Smooth muscle cell (in vitro differentiated cells): ENCODE measurements around the gene LY6G5B. TPM values are rescaled to one million over a fixed set of nuclear protein-coding genes. Genes with fewer than 3 reads are reported as not detected.
A peak's percentile ranks its signal among the peaks of the same experiment; 100 is the strongest.

Experiments
- DNase-seq: peaks from one replicate; lab custom pipeline; 2025; ENCODE audit not compliant: unreplicated experiment; lab: John Stamatoyannopoulos, UW
- H2AFZ ChIP-seq: fragments of 200-600 bp; sonication (generic); 2 replicates; pipeline ENCODE4 v1.6.0; 2016; ENCODE audit warnings: antibody characterized with exemption, low read depth, mild to moderate bottlenecking
- H3F3A ChIP-seq: fragments of 200-600 bp; sonication (generic); 2 replicates; pipeline ENCODE4 v1.6.0; 2017; ENCODE audit warnings: antibody characterized with exemption, low read depth
- H3K27ac ChIP-seq: fragments of 200-600 bp; sonication (generic); 2 replicates; pipeline ENCODE4 v1.5.1; 2016; ENCODE audit warnings: low read depth, mild to moderate bottlenecking
- H3K27me3 ChIP-seq: fragments of 200-600 bp; sonication (generic); 2 replicates; pipeline ENCODE4 v1.6.1; 2016; ENCODE audit warnings: low read depth, mild to moderate bottlenecking
- H3K36me3 ChIP-seq: fragments of 200-600 bp; sonication (generic); 2 replicates; pipeline ENCODE4 v1.5.1; 2016; ENCODE audit warnings: low read depth
- H3K4me1 ChIP-seq: fragments of 200-600 bp; sonication (generic); 2 replicates; pipeline ENCODE4 v1.5.1; 2016; ENCODE audit warnings: low read depth
- H3K4me2 ChIP-seq: fragments of 200-600 bp; sonication (generic); 2 replicates; pipeline ENCODE4 v1.6.0; 2016; ENCODE audit warnings: mild to moderate bottlenecking
- H3K4me3 ChIP-seq: fragments of 200-600 bp; sonication (generic); 2 replicates; pipeline ENCODE4 v1.5.1; 2016; ENCODE audit warnings: mild to moderate bottlenecking
- H3K79me2 ChIP-seq: fragments of 200-600 bp; sonication (generic); 2 replicates; pipeline ENCODE4 v1.6.0; 2016; ENCODE audit warnings: low read depth, mild to moderate bottlenecking
- H3K9ac ChIP-seq: fragments of 200-600 bp; sonication (generic); 2 replicates; pipeline ENCODE4 v1.6.0; 2016; ENCODE audit warnings: low read depth
- H3K9me3 ChIP-seq: fragments of 200-600 bp; sonication (generic); replicated peaks from 2 replicates; pipeline ENCODE4 v1.5.1; 2016; ENCODE audit warnings: low read depth
- H4K20me1 ChIP-seq: fragments of 200-600 bp; sonication (generic); 2 replicates; pipeline ENCODE4 v1.6.0; 2016; ENCODE audit warnings: low read depth
- CTCF ChIP-seq: fragments of 200-600 bp; sonication (generic); IDR thresholded peaks from 2 replicates; pipeline ENCODE4 v1.5.1; 2017; ENCODE audit warnings: borderline replicate concordance, mild to moderate bottlenecking, antibody characterized with exemption; ENCODE audit not compliant: insufficient read depth, poor library complexity, severe bottlenecking
- WGBS: methylation state at CpG from one replicate; pipeline ENCODE4 v1.1.7; 2016; ENCODE audit warnings: low lambda C conversion rate; 5-methylcytosine and 5-hydroxymethylcytosine counted together
- polyA plus RNA-seq: library from polyadenylated mRNA; unstranded; fragments of >200 nt; fragmentation: Nextera tagmentation; extraction: Ambion mirVana; gene quantifications from 2 replicates; pipeline ENCODE4 v1.2.1, GENCODE V29; 2016
- total RNA-seq: library from RNA; depleted of rRNA; stranded (reverse); fragments of >200 nt; gene quantifications from 2 replicates; pipeline ENCODE4 v1.2.3, GENCODE V29; 2014

LY6G5B gene
- total and polyA plus RNA-seq, 2 experiments from 2014 or later, result 1.5 to 5.6 TPM

DNA sequence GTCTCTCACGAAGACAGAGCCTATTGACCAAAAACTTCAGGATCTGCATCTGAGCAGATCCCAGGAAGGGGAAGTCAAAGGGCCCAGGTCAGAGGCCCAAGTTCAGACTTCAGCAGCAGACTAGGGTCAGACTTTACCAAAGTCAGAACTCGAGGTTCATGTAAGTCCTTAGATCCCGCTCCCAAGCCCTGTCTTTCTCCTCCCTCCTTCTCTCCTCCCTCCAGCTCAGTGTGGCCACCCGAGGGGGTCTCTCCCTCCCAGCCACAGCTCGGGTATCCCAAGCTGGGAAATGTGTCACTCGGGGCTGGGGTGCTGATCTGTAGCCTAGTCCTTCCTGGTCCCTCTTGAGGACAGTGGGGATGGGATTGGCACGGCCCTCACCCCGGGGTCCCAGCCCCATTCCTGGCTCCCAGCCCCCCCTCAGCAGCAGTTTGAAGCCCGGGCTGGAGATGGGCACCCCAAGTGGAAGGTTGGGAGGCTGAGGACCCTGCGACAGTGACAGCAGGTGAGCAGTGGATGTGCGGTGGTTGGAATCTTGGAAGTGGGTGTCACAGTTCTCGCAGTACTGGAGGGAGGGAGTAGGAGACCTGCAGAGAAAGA, 7.6 kb upstream of the LY6G5B start:
- 98% methylated on average over 12 of the region's 12 CpGs for WGBS
- Histone ChIP-seq H3K4me1 (peaks cover 33% of the 10 kb centered on the region), H3K9me3 (no peaks in the 10 kb centered on the region), H3K79me2 (peaks cover 57% of the 10 kb centered on the region), H2AFZ (no peak overlapping the region), H3F3A (peaks cover 12% of the 10 kb centered on the region), H3K27me3 (no peaks in the 10 kb centered on the region), H3K4me3 (no peak overlapping the region), H3K9ac (no peak overlapping the region), H3K4me2 (no peak overlapping the region), H3K27ac (peak overlapping the region; percentile 25), H3K36me3 (no peaks in the 10 kb centered on the region), H4K20me1 (peaks cover 15% of the 10 kb centered on the region)
- no peak for DNase-seq
- no peak for TF ChIP-seq CTCF

DNA sequence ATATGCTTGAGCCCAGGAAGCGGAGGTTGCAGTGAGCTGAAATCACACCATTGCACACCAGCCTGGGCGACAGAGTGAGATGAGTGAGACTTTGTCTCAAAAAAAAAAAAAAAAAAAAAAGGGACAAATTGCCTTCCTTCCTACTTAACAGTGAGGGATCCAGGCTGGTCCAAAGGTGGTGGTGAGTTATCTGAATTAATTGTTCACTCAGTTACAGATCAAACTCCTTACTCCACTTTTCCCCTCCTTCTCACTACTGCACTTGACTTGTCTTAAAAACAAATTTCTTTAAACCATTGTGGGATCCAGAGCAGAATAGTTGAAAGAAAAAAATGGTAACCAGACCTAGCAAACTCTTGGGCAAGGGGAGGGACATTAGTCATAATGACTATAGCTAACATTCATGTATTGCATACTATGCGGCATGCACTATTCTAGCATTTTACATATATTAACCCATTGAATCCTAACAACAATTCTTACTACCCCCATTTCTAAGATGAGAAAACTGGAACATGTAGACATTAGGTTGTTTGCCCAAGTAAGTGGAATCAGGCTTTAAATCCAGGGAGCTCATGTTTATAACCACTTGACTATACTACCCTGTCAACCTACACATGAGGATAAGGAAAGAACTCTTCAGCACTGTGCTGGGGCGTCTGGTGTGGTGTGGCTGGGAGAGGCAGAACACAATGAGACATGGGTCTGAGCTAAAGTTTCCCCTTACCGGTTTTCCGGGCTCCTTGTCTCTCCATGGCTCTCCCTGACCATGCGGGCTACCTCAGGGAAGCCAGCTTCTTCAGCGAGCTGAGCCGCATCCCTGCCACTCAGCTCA, 6.4 kb upstream of the LY6G5B start:
- peak overlapping the region; percentile 99 for H3K4me3 ChIP-seq
- H4K20me1 ChIP-seq, result peaks cover 11% of the 10 kb centered on the region
- WGBS, result 86% methylated on average over 7 of the region's 9 CpGs
- peaks cover 32% of the 10 kb centered on the region for H3K4me1 ChIP-seq
- H3K9me3 ChIP-seq, result no peaks in the 10 kb centered on the region
- peak overlapping the region; percentile 89 for H3K27ac ChIP-seq
- peaks cover 12% of the 10 kb centered on the region for H3F3A ChIP-seq
- H3K27me3 ChIP-seq, result no peaks in the 10 kb centered on the region
- H3K36me3 ChIP-seq, result no peaks in the 10 kb centered on the region
- no peak for TF ChIP-seq CTCF
- H2AFZ ChIP-seq, result no peak overlapping the region
- peak overlapping the region; percentile 93 for H3K4me2 ChIP-seq
- H3K9ac ChIP-seq, result no peak overlapping the region
- DNase-seq, result no peak
- peaks cover 57% of the 10 kb centered on the region for H3K79me2 ChIP-seq

DNA sequence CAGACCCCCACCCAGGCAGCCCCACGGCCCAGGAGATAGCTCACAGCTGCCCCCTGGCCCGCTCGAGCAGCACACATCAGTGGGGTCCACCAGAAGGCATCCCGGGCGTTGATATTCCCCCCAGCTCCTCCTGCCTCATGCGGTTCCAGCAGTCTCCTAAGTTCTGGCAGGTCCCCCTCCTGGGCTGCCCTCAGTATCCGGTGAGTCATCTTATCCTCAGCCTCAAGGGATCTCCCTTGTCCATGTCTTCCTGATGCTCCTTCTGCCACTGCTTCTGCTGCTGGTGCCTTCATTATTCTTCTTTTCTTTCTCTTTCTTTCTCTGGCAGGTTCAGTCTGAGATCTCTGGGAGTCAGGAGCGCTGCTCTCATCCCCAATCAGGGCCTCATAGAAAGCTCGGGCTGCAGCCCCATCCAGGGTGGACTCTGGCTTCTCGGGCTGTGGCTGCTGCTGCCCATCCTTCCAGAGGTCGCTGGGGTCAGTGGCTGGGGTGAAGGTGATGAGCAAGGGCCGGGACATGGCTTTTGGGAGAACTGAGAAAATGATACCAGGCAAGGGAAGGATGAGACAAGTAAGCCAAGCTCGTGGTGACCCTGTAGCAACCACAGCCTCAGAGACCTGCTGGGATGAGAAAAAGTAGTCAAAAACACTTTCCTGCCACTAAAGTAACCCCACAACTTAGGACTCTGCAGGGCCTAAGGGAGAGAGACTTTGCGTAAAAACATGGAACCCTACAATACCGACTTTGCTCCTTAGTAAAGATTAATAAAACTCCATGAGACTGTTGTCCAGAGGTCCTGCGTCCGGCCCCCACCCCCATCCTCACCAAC, 5.6 kb upstream of the LY6G5B start:
- Histone ChIP-seq H3F3A (peaks cover 12% of the 10 kb centered on the region), H3K36me3 (no peaks in the 10 kb centered on the region), H3K9ac (peak overlapping the region; percentile 84), H3K4me3 (peak overlapping the region; percentile 99), H4K20me1 (peaks cover 7% of the 10 kb centered on the region), H3K27ac (peak overlapping the region; percentile 89), H3K9me3 (no peaks in the 10 kb centered on the region), H3K27me3 (no peaks in the 10 kb centered on the region), H3K4me2 (peak overlapping the region; percentile 93), H3K4me1 (peaks cover 24% of the 10 kb centered on the region), H2AFZ (no peak overlapping the region), H3K79me2 (peaks cover 49% of the 10 kb centered on the region)
- 39% methylated on average over 17 of the region's 17 CpGs for WGBS
- no peak for DNase-seq
- no peak for TF ChIP-seq CTCF
